Measurements from ENCODE around the gene PTK6.

DNA sequence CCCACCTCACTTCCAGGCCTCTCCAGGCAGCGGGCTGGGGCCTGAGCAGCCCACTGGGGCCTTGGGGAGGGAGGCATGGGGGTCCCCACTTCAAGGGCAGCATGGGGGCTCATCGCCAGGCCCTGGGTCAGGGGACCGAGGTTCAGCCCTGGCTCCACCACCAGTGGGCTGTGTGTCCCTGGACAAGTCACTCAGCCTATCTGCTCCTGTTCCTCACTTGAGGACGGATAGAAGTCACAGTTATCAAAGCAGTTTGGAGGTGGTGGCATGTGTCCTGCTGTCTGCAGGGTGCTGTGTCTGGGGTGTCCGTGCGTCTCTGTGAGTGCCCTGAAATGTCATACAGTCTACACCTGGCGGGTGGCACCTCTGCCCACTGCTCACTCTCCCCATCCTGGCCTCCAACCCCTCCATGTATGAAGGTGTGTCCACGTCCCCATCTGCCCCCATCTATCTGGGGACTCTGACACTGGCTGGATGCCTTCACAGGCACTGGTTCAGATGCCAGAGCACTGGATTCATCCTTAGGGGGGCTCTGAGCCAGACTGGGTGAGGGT lies 41.9 kb downstream of the PTK6 start:
- TF ChIP-seq, protein P1, sequence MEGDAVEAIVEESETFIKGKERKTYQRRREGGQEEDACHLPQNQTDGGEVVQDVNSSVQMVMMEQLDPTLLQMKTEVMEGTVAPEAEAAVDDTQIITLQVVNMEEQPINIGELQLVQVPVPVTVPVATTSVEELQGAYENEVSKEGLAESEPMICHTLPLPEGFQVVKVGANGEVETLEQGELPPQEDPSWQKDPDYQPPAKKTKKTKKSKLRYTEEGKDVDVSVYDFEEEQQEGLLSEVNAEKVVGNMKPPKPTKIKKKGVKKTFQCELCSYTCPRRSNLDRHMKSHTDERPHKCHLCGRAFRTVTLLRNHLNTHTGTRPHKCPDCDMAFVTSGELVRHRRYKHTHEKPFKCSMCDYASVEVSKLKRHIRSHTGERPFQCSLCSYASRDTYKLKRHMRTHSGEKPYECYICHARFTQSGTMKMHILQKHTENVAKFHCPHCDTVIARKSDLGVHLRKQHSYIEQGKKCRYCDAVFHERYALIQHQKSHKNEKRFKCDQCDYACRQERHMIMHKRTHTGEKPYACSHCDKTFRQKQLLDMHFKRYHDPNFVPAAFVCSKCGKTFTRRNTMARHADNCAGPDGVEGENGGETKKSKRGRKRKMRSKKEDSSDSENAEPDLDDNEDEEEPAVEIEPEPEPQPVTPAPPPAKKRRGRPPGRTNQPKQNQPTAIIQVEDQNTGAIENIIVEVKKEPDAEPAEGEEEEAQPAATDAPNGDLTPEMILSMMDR (IDR thresholded peaks at IDR 0.05; ENCODE audit: low read length), result no peak
- no peak for TF ChIP-seq EZH2 (IDR thresholded peaks at IDR 0.05; ENCODE audit: borderline replicate concordance, low read length)
